Measurements from ENCODE around the gene RIC3.

DNA sequence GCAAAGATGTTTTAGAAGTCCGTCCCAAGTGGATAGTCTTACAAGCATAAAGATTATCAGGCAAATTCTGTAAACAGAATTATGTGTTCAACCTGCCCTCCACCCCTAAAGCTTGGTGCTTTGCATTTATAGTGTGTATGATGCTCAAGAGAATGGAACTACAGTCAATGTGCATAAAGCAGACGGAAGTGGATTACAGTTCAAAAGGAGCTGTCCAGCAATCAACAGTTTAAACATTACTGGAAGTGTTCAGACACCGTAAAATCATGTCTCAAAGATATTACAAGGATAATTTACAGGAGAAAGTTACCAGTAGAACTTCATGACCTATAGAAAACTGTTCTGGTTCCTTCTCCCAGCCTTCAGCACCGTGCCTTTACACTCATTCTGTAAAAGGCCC, 1.0 kb downstream of the RIC3 start:
- TF ChIP-seq POLR2A (IDR thresholded peaks at IDR 0.05) = no peak
- TF ChIP-seq, protein P1, sequence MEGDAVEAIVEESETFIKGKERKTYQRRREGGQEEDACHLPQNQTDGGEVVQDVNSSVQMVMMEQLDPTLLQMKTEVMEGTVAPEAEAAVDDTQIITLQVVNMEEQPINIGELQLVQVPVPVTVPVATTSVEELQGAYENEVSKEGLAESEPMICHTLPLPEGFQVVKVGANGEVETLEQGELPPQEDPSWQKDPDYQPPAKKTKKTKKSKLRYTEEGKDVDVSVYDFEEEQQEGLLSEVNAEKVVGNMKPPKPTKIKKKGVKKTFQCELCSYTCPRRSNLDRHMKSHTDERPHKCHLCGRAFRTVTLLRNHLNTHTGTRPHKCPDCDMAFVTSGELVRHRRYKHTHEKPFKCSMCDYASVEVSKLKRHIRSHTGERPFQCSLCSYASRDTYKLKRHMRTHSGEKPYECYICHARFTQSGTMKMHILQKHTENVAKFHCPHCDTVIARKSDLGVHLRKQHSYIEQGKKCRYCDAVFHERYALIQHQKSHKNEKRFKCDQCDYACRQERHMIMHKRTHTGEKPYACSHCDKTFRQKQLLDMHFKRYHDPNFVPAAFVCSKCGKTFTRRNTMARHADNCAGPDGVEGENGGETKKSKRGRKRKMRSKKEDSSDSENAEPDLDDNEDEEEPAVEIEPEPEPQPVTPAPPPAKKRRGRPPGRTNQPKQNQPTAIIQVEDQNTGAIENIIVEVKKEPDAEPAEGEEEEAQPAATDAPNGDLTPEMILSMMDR (IDR thresholded peaks at IDR 0.05 in 8 of 11, conservative IDR thresholded peaks at IDR 0.05 in 3 of 11) = no peak
